HEK293T (cell line): ENCODE measurements around the gene CA12.

ENCODE experiments used
- CTCF ChIA-PET: fragments of 350-600 bp; formaldehyde crosslinking; extraction: SDS; loops from one replicate; lab custom pipeline; 2021; ENCODE audit warnings: antibody characterized with exemption, inconsistent platforms; lab: Yijun Ruan, JAX
- POLR2A ChIA-PET: fragments of 350-600 bp; formaldehyde crosslinking; extraction: SDS; loops from one replicate; lab custom pipeline; 2020; ENCODE audit warnings: antibody characterized with exemption, inconsistent platforms; lab: Yijun Ruan, JAX
- DNase-seq: peaks from one replicate; pipeline ENCODE4 v3.0.0; 2012; ENCODE audit warnings: mixed read lengths; ENCODE audit errors: extremely low spot score
- ARNT ChIP-seq: fragments of 450-650 bp; IDR thresholded peaks from 2 replicates; pipeline ENCODE4 v1.6.1; 2017; ENCODE audit warnings: mild to moderate bottlenecking
- BHLHE40 ChIP-seq: fragments of 450-650 bp; IDR thresholded peaks from 2 replicates; pipeline ENCODE4 v1.6.1; 2016; ENCODE audit warnings: mild to moderate bottlenecking, moderate library complexity, borderline replicate concordance
- CTBP1 ChIP-seq: fragments of 450-650 bp; IDR thresholded peaks from 2 replicates; pipeline ENCODE4 v1.6.1; 2016; ENCODE audit warnings: borderline replicate concordance
- ELF4 ChIP-seq: fragments of 450-650 bp; IDR thresholded peaks from 2 replicates; pipeline ENCODE4 v1.6.1; 2017; ENCODE audit warnings: antibody characterized with exemption
- FOXA1 ChIP-seq: fragments of 450-650 bp; IDR thresholded peaks from 2 replicates; pipeline ENCODE4 v1.6.1; 2016; ENCODE audit warnings: mild to moderate bottlenecking
- FOXK2 ChIP-seq: fragments of 450-650 bp; IDR thresholded peaks from 2 replicates; pipeline ENCODE4 v1.6.1; 2016; ENCODE audit warnings: mild to moderate bottlenecking
- FOXM1 ChIP-seq: fragments of 450-650 bp; IDR thresholded peaks from 2 replicates; pipeline ENCODE4 v1.6.1; 2017; ENCODE audit warnings: mild to moderate bottlenecking, borderline replicate concordance
- HDGF ChIP-seq: fragments of 450-650 bp; IDR thresholded peaks from 2 replicates; pipeline ENCODE4 v1.6.1; 2017; ENCODE audit warnings: antibody characterized with exemption, borderline replicate concordance
- L3MBTL2 ChIP-seq: fragments of 450-650 bp; conservative IDR thresholded peaks from 2 replicates; pipeline ENCODE4 v1.6.1; 2016; ENCODE audit warnings: mild to moderate bottlenecking
- LEF1 ChIP-seq: fragments of 450-650 bp; IDR thresholded peaks from 2 replicates; pipeline ENCODE4 v1.6.1; 2017; ENCODE audit warnings: mild to moderate bottlenecking, borderline replicate concordance
- NFRKB ChIP-seq: fragments of 450-650 bp; IDR thresholded peaks from 2 replicates; pipeline ENCODE4 v1.6.1; 2016; ENCODE audit warnings: mild to moderate bottlenecking, moderate library complexity
- PKNOX1 ChIP-seq: fragments of 450-650 bp; IDR thresholded peaks from 2 replicates; pipeline ENCODE4 v1.6.1; 2016
- SP1 ChIP-seq: fragments of 450-650 bp; IDR thresholded peaks from 2 replicates; pipeline ENCODE4 v1.6.1; 2017
- SUZ12 ChIP-seq: fragments of 450-650 bp; IDR thresholded peaks from 2 replicates; pipeline ENCODE4 v1.6.1; 2016; ENCODE audit warnings: mild to moderate bottlenecking
- TARDBP ChIP-seq: fragments of 450-650 bp; IDR thresholded peaks from 2 replicates; pipeline ENCODE4 v1.6.1; 2016
- ZNF384 ChIP-seq: fragments of 450-650 bp; IDR thresholded peaks from 2 replicates; pipeline ENCODE4 v1.6.1; 2016

Gene CA12

DNA sequence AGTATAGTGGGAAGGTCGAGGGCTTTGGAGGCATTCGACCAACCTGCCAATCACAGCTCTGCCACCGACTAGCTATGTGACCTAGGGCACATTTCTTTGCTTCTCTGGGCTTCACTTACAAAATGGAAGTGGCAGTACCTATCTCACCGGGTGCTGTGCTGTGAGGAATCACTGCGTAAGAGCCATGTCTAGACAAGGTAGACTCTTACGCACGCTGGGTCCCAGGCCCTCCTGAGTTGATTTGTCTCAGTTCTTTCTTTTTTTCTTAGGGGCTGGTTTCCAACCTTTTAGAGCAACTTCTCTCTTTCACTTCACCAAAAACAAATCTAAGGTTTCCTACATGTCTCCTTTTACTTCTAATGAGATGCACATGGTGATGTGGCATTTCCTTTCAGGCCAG is 18.8 kb downstream of the CA12 start:
- CTCF ChIA-PET = no interaction called here
- no peak for DNase-seq
- POLR2A ChIA-PET = no interaction called here
- TF ChIP-seq L3MBTL2 (no peak), LEF1 (no peak), ELF4 (no peak), ZNF384 (no peak), NFRKB (no peak), FOXA1 (no peak), FOXM1 (no peak), ARNT (no peak), SP1 (no peak), BHLHE40 (no peak), TARDBP (no peak), HDGF (no peak), PKNOX1 (no peak), CTBP1 (no peak), SUZ12 (no peak), FOXK2 (no peak)

GRCh38 chr15:63362196-63362595 is 19.4 kb downstream of the CA12 start:
- ChIA-PET POLR2A (no interaction called here), CTCF (no interaction called here)
- TF ChIP-seq BHLHE40 = no peak
- no peak for TF ChIP-seq TARDBP
- no peak for TF ChIP-seq FOXA1
- no peak for TF ChIP-seq ELF4
- TF ChIP-seq ARNT = no peak
- no peak for TF ChIP-seq SP1
- DNase-seq = no peak

- TF ChIP-seq FOXK2 (no peak), LEF1 (no peak), SUZ12 (no peak), BHLHE40 (no peak), ARNT (no peak), SP1 (no peak), HDGF (no peak), FOXM1 (no peak), L3MBTL2 (no peak), ELF4 (no peak), CTBP1 (no peak), FOXA1 (no peak), TARDBP (no peak)
- CTCF ChIA-PET = no interaction called here
Observed at GRCh38 chr15:63360170-63360569, 21.5 kb downstream of the CA12 start.

GRCh38 chr15:63358241-63359029 is 23.2 kb downstream of the CA12 start:
- DNase-seq = no peak
- TF ChIP-seq L3MBTL2 (no peak), FOXK2 (no peak), SUZ12 (no peak), CTBP1 (no peak), SP1 (no peak), LEF1 (no peak)
- POLR2A ChIA-PET = no interaction called here
- CTCF ChIA-PET = interaction anchor here (0.6 kb wide), 1 partner anchor 578 kb away, joined by 3 read pairs; no protein-coding TSS in a partner anchor

More at GRCh38 chr15:63360170-63360569, 21.5 kb downstream of the CA12 start:
- no peak for DNase-seq
- POLR2A ChIA-PET = no interaction called here

DNA sequence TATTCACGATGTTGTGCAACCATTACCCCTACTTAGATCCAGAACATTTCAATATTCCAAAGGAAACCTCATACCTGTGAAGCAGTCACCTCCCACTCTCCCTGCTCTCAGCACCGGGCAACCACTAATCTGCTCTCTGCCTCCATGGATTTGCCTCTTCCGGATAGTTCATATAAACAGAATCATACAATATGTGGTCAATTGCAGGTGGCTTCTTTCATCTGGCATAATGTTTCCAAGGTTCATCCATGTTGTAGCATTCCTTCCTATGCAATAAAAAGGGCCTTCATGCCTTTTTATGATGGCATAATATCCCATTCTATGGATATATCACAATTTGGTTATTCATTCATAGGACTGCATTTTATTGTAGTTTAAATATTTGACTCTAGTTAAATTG is 23.9 kb downstream of the CA12 start:
- TF ChIP-seq PKNOX1 = no peak
- TF ChIP-seq L3MBTL2 = no peak
- no peak for TF ChIP-seq ELF4
- TF ChIP-seq FOXM1 = no peak
- TF ChIP-seq BHLHE40 = no peak
- no peak for TF ChIP-seq TARDBP
- TF ChIP-seq FOXK2 = no peak
- TF ChIP-seq ARNT = no peak
- TF ChIP-seq SP1 = no peak
- no peak for TF ChIP-seq HDGF
- ChIA-PET CTCF (no interaction called here), POLR2A (no interaction called here)
- no peak for DNase-seq

- TF ChIP-seq FOXA1 (no peak), L3MBTL2 (no peak), TARDBP (no peak), ZNF384 (no peak), HDGF (no peak), PKNOX1 (no peak)
- POLR2A ChIA-PET = no interaction called here
- DNase-seq = no peak
- CTCF ChIA-PET = no interaction called here
Observed at GRCh38 chr15:63357061-63357460, 24.6 kb downstream of the CA12 start.
